Neural progenitor cell (in vitro differentiated cells): ENCODE data around the gene SLC37A1. TPM values are rescaled to one million over a fixed set of nuclear protein-coding genes. Genes with fewer than 3 reads are reported as not detected.
"Not testable (repeated sequence)": the region's sequence is repeated elsewhere in the genome, so short reads cannot be mapped to it uniquely, and the experiment has no call there.

Experiments
- DNase-seq: peaks from one replicate; pipeline ENCODE4 v3.0.0-alpha.2; 2016; ENCODE audit warnings: low spot score
- H2AFZ ChIP-seq: fragments of 200-600 bp; sonication (generic); replicated peaks from 2 replicates; pipeline ENCODE4 v1.6.1; 2016; ENCODE audit warnings: antibody characterized with exemption
- H3F3A ChIP-seq: fragments of 200-600 bp; sonication (generic); 2 replicates; pipeline ENCODE4 v1.6.1; 2016; ENCODE audit warnings: antibody characterized with exemption, low read depth
- H3K27ac ChIP-seq: fragments of 200-600 bp; sonication (generic); 2 replicates; pipeline ENCODE4 v1.5.1; 2016; ENCODE audit warnings: mild to moderate bottlenecking
- H3K27me3 ChIP-seq: fragments of 200-600 bp; sonication (generic); 2 replicates; pipeline ENCODE4 v1.6.1; 2016; ENCODE audit warnings: mild to moderate bottlenecking, moderate library complexity
- H3K36me3 ChIP-seq: fragments of 200-600 bp; sonication (generic); 2 replicates; pipeline ENCODE4 v1.5.1; 2016
- H3K4me1 ChIP-seq: fragments of 200-600 bp; sonication (generic); 2 replicates; pipeline ENCODE4 v1.6.1; 2016; ENCODE audit warnings: mixed run types
- H3K4me2 ChIP-seq: fragments of 200-600 bp; sonication (generic); 2 replicates; pipeline ENCODE4 v1.6.1; 2016
- H3K4me3 ChIP-seq: fragments of 200-600 bp; sonication (generic); 2 replicates; pipeline ENCODE4 v1.5.1; 2016
- H3K79me2 ChIP-seq: fragments of 200-600 bp; sonication (generic); 2 replicates; pipeline ENCODE4 v1.6.1; 2016; ENCODE audit warnings: low read depth
- H3K9ac ChIP-seq: fragments of 200-600 bp; sonication (generic); 2 replicates; pipeline ENCODE4 v1.6.1; 2016
- H3K9me3 ChIP-seq: fragments of 200-600 bp; sonication (generic); 2 replicates; pipeline ENCODE4 v1.5.1; 2016; ENCODE audit warnings: low read depth
- H4K20me1 ChIP-seq: fragments of 200-600 bp; sonication (generic); 2 replicates; pipeline ENCODE4 v1.6.1; 2016; ENCODE audit warnings: low read depth
- H3K27ac Mint-ChIP-seq: 3 replicates; pipeline ENCODE4 v1.8.0; 2021; ENCODE audit warnings: mixed read lengths
- H3K27me3 Mint-ChIP-seq: 2 replicates; pipeline ENCODE4 v1.8.0; 2022; ENCODE audit warnings: low read depth, mild to moderate bottlenecking, inconsistent platforms, moderate library complexity, mixed read lengths; ENCODE audit not compliant: insufficient read depth
- H3K36me3 Mint-ChIP-seq: 3 replicates; pipeline ENCODE4 v1.8.0; 2021; ENCODE audit warnings: mixed read lengths
- H3K4me1 Mint-ChIP-seq: 3 replicates; pipeline ENCODE4 v1.8.0; 2021; ENCODE audit warnings: mixed read lengths
- H3K4me3 Mint-ChIP-seq: 3 replicates; pipeline ENCODE4 v1.8.0; 2021; ENCODE audit warnings: mild to moderate bottlenecking, moderate library complexity, mixed read lengths
- H3K9me3 Mint-ChIP-seq: 3 replicates; pipeline ENCODE4 v1.8.0; 2020; ENCODE audit warnings: mixed read lengths
- CTCF ChIP-seq: fragments of 200-600 bp; sonication (generic); IDR thresholded peaks from 2 replicates; pipeline ENCODE4 v1.5.1; 2017; ENCODE audit warnings: antibody characterized with exemption, mild to moderate bottlenecking
- EZH2 ChIP-seq: fragments of 200-600 bp; sonication (generic); IDR thresholded peaks from 2 replicates; pipeline ENCODE4 v1.6.1; 2017; ENCODE audit warnings: antibody characterized with exemption, mild to moderate bottlenecking, moderate library complexity
- EZH2phosphoT487 ChIP-seq: fragments of 200-600 bp; sonication (generic); IDR thresholded peaks from 2 replicates; pipeline ENCODE4 v1.6.1; 2017; ENCODE audit warnings: antibody characterized with exemption
- total RNA-seq: library from RNA; depleted of rRNA; stranded (reverse); fragments of >200 nt; gene quantifications from 2 replicates; pipeline ENCODE4 v1.2.3, GENCODE V29; 2015; ENCODE audit warnings: low replicate concordance

The SLC37A1 gene
- total RNA-seq, 1 donor from 2014 or later = 1.2 TPM

GRCh38 chr21:42614811-42615351, 101.2 kb downstream of the SLC37A1 start:
- H3K36me3 Mint-ChIP-seq = no peaks in the 10 kb centered on the region
- H3K9me3 Mint-ChIP-seq = peaks cover 6% of the 10 kb centered on the region
- Histone ChIP-seq H3K9ac (no peak overlapping the region), H3K36me3 (no peaks in the 10 kb centered on the region), H3F3A (peaks cover 9% of the 10 kb centered on the region), H3K4me1 (peaks cover 4% of the 10 kb centered on the region), H2AFZ (no peak overlapping the region), H3K79me2 (no peaks in the 10 kb centered on the region), H3K4me2 (no peak overlapping the region), H3K27ac (no peak overlapping the region), H4K20me1 (no peaks in the 10 kb centered on the region), H3K4me3 (no peak overlapping the region), H3K9me3 (no peaks in the 10 kb centered on the region), H3K27me3 (no peaks in the 10 kb centered on the region)
- DNase-seq = peak; percentile 36
- TF ChIP-seq EZH2phosphoT487 (no peak), EZH2 (no peak), CTCF (no peak)
- H3K27ac Mint-ChIP-seq = no peak overlapping the region
- peaks cover 11% of the 10 kb centered on the region for H3K4me1 Mint-ChIP-seq
- no peak overlapping the region for H3K4me3 Mint-ChIP-seq
- peaks cover 11% of the 10 kb centered on the region for H3K27me3 Mint-ChIP-seq

- not testable (repeated sequence) for H3K9me3 Mint-ChIP-seq, H3K27me3 ChIP-seq, H3K4me3 Mint-ChIP-seq, H3K9ac ChIP-seq, H3K79me2 ChIP-seq, H3K4me2 ChIP-seq, H2AFZ ChIP-seq, H3K27ac ChIP-seq, H3K36me3 ChIP-seq, H3F3A ChIP-seq, H3K9me3 ChIP-seq, DNase-seq, H3K27ac Mint-ChIP-seq, H3K4me1 ChIP-seq, H3K36me3 Mint-ChIP-seq, H4K20me1 ChIP-seq, H3K4me3 ChIP-seq
- peaks cover 11% of the 10 kb centered on the region for H3K27me3 Mint-ChIP-seq
- peaks cover 11% of the 10 kb centered on the region for H3K4me1 Mint-ChIP-seq
Measured at GRCh38 chr21:42615377-42615776, 101.7 kb downstream of the SLC37A1 start.

- Histone ChIP-seq H3F3A (peaks cover 9% of the 10 kb centered on the region), H3K4me2 (no peak overlapping the region), H3K4me1 (peaks cover 4% of the 10 kb centered on the region), H3K27ac (no peak overlapping the region), H2AFZ (no peak overlapping the region), H3K79me2 (no peaks in the 10 kb centered on the region), H4K20me1 (no peaks in the 10 kb centered on the region), H3K27me3 (no peaks in the 10 kb centered on the region), H3K9ac (no peak overlapping the region), H3K36me3 (no peaks in the 10 kb centered on the region), H3K4me3 (no peak overlapping the region), H3K9me3 (no peaks in the 10 kb centered on the region)
- Mint-ChIP-seq H3K4me1 (peaks cover 12% of the 10 kb centered on the region), H3K27me3 (peaks cover 11% of the 10 kb centered on the region), H3K9me3 (peaks cover 7% of the 10 kb centered on the region), H3K4me3 (no peak overlapping the region), H3K27ac (no peak overlapping the region), H3K36me3 (no peaks in the 10 kb centered on the region)
- no peak for DNase-seq
- no peak for TF ChIP-seq EZH2phosphoT487
- TF ChIP-seq CTCF = no peak
- TF ChIP-seq EZH2 = no peak
Measured at GRCh38 chr21:42615924-42616323, 102.3 kb downstream of the SLC37A1 start.

GRCh38 chr21:42616446-42616845, 102.8 kb downstream of the SLC37A1 start:
- Histone ChIP-seq H3K27me3 (no peaks in the 10 kb centered on the region), H3K9me3 (no peaks in the 10 kb centered on the region), H3K4me3 (no peak overlapping the region), H3K36me3 (no peaks in the 10 kb centered on the region), H3K9ac (no peak overlapping the region), H3K4me1 (peaks cover 8% of the 10 kb centered on the region), H3K27ac (no peak overlapping the region), H2AFZ (peak overlapping the region; percentile 70), H3K4me2 (no peak overlapping the region), H3F3A (peaks cover 9% of the 10 kb centered on the region), H4K20me1 (no peaks in the 10 kb centered on the region), H3K79me2 (no peaks in the 10 kb centered on the region)
- Mint-ChIP-seq H3K27ac (no peak overlapping the region), H3K27me3 (peaks cover 11% of the 10 kb centered on the region), H3K4me3 (no peak overlapping the region), H3K9me3 (peaks cover 7% of the 10 kb centered on the region), H3K4me1 (peaks cover 17% of the 10 kb centered on the region), H3K36me3 (no peaks in the 10 kb centered on the region)
- DNase-seq = no peak
- TF ChIP-seq EZH2phosphoT487 (no peak), EZH2 (no peak), CTCF (no peak)
